Fibroblast of gingiva (primary cell): Measurements from ENCODE around the gene CHN2.

ENCODE experiments used
- DNase-seq: peaks from one replicate; pipeline ENCODE4 v3.0.0-alpha.2; 2011; ENCODE audit warnings: low read depth

CHN2 gene

DNA sequence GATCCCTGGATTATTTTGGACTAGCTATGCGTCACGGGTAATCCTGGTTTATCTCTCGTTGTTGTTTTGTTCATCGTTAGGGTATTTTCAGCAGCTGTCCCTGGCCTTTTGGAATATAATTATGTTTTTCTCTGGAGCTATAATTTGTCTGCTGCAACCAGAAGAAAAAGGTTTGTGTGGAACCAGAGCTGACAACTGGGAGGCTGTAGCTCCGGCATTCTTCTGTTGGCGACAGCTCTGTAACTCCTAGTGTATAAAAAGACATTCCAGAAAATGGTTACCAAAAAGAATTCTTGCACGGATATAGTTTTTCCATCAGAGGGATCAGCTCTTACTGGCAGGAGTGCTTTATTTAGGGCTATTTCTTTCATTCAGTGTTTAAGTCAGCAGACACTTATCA lies 238.1 kb downstream of the CHN2 start:
- no peak for DNase-seq

DNA sequence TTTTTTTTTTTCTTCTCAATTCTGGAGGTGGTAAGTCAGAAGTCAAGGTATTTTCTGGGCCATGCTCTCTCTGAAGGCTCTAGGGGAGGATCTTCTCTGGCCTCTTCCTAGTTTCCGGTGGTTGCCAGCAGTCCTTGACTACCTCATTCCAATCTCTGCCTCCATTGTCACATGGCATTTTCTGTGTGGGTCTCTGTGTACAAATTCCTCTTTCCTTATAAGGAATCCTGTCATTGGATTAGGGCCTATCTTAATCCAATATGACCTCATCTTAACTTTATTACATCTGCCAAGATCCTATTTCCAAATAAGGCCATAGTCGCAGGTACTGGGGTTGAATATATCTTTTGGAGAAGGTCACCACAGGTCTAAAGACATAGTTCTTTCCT lies 239.8 kb downstream of the CHN2 start:
- DNase-seq, result no peak

DNA sequence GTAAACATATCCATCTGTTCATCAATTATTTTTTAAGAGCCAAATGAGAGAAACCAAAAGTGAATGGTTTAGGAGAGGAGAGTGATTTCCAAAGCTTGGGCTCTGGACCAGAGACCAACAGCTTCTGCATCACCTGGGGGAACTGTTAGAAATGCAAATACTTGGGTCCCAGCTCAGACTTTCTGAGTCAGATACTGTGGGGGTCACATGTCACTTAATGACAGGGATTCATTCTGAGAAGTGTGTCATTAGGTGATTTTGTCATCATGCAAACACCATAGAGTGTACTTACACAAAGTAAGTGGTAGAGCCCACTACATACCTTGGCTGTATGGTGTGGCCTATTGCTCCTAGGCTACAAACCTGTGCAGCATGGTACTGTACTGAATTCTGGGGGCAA lies 240.6 kb downstream of the CHN2 start:
- no peak for DNase-seq

DNA sequence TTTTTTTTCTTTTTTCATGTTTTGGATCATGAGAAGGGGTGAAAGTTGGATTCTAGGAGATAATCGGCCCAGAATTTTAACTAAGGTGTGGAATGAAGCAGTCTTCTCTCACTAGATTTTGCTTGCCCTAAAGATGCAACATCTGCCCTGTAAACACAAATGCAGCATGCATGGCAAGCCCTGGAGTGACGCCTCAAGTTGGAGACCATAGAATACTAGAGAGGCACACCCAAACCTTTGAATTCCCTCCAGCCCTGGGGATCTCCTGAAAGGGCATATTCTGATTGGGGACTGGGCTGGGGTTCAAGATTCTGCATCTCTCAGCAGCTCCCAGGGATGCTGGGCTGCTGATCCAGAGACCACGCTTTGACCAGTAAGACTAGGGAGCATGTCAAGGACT lies 241.3 kb downstream of the CHN2 start:
- no peak for DNase-seq

DNA sequence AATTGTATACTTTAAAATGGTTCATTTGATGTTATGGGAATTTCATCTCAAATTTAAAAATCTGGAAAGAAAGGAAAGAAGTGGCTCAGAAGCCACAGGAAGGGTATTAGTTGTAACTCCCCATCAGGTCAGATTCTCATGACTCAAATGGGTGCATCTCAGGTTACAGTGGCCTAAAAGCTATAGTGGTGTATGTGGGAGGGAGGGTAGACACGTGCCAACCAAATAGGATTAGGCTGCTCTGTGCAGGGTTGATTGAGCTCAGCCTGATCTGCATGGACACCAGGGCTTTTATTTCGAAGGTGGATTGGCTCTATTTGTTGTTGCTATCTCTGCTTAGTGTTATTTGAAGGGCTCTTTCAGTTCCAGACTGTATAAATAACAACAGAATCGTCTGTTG lies 247.6 kb downstream of the CHN2 start:
- no peak for DNase-seq

DNA sequence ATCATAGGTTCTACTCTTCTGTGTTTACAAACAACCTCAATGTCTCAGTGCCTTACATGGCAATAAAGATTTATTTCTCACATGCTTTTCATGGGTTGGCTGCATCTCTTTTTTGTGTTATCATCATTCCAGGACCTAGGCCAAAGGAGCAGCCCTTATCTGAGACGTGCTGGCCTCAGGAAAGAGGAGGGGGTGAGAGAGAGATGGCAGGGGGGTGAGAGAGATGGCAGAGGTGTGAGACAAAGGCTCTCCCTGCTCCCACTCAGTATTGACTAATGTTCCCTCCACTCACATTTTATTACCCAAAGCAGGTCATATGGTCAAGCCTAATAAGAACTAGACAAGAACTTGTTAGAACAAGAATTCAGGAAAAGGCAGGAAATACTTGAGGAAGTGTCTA lies 249.0 kb downstream of the CHN2 start:
- DNase-seq, result no peak

DNA sequence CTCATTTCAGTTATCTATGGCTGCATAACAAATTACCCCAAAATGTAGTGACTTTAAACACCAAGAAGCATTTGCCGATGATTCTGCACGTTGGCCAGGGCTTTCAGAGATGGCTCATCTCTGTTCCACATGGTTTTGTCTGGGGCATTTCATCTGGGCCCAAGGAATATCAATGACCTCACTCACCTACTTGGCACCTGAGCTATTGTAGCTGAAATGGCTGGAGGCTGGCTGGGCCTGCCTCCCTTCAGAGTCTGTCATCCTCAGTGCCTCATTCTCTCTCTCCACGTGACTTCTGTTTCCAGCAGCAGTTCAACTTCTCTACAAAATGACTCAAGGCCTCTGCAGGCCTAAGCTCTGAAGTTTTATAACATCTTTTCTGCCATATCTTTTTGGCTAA lies 249.7 kb downstream of the CHN2 start:
- no peak for DNase-seq

DNA sequence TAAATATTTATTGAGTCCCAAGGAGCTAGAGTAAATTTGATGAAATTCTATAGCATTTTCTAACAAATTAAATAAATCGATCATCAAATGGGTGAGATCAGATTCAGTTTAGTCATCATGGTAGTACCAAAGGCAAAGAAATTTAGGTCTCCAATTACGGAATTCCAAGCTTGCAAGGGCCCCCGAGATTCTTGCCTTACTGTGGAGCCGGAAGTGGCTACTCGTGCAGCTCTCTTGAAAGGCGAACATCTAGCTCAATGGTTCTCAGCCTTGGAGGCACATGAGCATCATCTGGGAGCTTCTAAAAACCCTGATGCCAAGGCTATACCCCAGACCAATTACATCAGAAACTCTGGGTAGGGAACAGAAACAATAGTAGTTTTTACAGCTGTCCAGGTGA lies 251.2 kb downstream of the CHN2 start:
- DNase-seq, result no peak

DNA sequence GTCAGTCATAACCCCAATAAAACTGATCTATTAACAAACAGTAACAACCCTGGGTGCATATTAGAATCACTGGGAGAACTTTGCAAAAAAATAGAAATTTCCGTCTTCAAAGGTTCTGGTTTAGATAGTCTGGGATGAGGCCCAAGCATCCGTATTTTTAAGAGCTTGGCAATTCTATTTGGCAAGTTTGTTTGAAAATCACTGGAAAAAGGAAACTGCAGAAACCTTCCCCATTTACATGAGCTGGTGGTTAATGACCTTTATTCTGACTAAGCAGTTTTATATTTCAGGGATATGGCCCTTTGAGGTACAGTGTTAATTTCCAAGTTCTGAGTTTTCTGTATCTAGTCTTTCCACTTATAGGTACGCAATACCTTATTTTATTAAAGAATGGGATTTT lies 253.3 kb downstream of the CHN2 start:
- no peak for DNase-seq

DNA sequence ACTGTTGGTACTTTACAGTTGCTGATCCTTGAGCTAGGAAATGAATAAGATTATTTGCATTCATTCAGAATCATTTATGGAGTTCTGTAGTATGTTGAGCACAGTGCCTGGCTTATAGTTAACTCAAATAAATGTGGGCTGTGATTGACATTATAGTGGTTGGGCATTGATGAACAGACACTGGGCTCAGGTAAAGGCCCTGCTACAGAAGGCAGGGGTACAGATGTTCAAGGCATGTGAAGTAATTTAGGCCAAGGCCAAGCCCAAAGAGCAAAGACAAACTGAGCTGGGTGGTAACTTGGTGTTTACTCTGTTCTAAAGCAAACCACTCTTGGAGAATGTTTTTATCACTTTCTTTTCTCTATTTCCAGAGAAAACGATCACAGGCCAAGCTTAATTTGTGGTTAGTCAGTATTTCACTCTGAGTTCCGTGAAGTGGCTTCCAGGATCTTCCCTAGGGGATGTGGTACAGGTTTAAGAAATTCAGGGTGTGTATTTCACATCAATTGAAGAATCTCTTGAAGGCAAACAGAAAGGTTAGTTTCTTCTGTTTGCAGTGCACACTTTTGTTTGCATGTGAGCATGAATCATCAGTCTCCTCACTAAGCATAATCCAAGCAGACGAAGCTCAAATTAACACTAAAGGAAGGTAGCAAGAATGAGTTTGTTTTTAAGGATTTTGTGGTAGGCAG lies 255.1 kb downstream of the CHN2 start:
- no peak for DNase-seq

DNA sequence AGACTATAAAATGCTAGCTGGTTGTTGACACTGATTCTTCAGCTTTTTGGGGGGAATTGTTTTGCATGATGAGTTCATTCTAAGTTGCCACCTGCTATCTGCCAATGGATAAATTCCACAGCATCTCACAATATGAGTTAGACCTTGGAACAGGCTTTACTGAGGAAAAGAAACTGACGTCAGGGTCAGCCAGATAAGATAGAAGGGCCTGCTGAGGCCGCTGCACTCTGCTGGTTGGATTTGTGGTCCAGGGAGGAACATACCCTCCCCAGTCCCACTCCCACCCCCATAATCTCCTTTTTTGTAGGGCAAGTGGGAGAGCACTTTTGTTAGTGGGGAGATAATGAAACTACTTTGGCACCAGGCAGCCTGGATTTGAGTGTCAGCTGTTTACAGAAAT lies 258.4 kb downstream of the CHN2 start:
- no peak for DNase-seq

DNA sequence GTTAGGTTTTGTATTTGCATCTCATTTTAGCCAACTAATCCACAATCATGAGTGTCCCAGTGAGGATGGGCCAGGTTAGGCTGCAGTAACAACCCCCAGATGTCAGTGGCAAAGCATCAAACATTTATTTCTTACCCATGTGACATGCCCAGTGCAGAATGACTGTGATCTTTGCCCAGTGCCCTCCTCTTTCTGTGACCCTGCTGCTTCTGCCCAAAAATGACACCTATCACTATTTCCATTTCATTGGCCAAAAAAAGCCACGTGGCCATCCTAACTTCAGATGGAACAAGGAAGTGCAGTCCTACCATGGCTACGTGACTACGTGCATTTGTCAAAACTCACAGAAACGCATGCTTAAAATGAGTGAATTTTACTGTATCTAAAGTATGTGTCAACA lies 259.9 kb downstream of the CHN2 start:
- no peak for DNase-seq

DNA sequence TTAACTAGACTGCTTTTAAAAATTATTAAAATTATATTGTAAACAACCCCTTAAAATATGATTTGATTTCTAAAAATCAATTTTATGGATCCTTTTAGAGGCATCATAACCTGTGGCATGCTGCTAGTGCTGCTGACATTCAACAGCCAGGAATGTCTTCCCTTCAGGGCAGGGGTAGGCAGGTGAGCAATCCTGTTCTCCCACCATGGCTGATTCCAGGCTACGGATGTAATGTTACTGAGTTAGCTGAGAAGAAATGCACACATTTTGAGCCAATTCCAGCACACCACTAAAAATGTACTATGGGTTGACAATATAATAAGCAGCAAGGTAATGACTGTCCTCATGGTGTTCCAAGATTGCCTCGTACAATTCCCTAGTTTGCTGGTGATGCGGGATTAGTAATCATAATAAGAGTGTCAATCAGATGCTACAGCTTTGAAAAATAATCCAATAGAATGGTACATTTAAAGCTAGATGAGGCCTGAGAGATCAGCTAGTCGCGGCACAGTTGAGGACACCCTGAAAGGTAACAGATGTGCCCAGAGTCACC lies 260.4 kb downstream of the CHN2 start:
- no peak for DNase-seq

DNA sequence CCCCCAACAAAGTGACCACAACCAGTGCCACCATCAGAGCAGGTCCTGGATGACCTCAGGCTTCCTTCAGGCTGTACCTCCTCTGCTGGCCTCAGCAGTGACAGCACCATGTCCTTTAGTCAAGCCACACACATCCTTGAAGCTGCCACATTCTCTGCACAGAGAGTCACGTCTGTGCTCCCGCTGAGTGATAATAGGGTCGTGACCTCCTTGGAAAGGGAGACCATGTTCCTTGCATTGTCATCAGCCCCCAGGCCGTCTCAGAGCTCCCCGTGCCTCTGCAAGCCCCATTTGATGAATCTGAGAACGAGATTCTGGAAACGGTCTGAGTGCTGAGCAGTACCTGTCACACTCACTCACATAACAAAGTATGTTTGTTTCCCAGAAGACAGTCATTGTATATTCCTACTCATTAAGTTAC lies 262.6 kb downstream of the CHN2 start:
- no peak for DNase-seq

DNA sequence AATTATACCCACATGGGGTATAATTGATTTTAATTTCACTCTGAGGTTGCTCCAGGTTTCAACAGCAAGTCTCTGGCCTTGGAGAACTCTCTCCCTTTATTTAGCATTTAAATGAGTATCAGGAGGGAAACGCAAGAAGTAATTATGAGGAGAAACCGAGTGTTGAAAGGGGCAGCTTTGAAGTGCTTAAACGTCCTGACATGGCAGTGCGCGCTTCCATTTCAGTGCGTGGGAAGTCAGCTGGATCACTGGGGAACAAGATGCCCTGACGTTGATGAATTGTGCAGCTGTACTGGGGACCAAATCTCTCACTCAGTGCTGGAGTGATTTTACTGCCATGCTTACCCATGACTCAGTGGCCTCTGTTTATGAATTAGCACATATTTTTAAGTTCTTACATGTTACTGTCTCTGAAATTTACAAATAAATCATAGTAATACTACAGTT lies 263.0 kb downstream of the CHN2 start:
- DNase-seq, result peak; percentile 30

DNA sequence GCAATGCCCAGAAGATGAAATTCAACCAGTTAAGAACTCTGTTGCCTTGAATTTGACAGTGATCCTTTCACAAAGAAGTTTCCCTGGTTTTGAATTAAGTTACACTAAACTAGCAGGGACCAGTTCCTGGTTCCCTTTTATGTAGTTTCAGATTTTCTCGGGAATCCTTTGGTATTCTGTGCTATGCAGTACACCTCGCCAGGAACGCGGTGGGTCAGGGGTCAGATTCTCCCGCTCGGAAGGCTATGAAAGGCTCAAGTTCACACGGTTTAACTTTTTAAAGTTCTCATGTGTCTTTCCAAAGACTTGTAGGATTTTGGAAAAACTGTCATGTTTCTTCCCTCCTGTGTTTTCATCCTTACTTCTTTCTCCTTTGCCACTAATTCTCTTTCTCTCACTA lies 264.4 kb downstream of the CHN2 start:
- no peak for DNase-seq

DNA sequence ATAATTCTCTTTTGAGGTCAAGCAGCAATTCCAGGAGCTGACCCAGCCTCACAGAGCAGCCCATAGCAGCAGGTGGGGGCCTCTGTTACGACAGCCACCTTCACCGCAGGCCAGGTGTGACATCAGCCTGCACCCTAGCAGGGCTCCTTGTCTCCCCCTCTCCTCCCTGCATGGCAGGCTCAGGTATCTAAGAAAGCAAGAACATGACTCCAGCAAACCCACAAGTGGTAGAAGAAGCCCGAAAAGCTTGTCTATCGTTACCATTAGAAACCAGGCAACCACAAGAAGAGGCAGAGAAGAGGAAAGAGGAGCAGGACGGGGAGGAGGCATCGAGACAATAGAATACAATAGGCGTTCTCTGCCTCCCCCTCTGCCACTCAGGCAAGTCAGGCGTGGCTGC lies 265.0 kb downstream of the CHN2 start:
- DNase-seq, result no peak

DNA sequence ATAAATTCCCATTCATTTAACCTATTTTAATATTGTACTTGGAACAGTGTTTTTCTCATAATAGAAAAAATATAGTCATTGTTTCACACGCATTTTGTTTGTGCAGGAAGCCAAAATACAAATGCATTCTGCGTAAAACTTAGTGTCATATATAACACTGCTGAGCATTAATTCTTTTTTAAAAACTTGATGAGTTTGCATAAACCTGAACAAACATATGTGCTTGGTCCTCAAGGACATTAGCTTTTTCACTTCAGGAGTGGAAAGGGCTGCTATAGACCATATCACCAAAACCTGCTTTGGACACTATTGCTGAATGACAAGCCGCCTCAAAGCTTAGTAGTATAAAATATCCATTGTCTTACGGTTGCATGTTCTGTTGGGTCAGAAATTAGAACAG lies 267.4 kb downstream of the CHN2 start:
- no peak for DNase-seq

DNA sequence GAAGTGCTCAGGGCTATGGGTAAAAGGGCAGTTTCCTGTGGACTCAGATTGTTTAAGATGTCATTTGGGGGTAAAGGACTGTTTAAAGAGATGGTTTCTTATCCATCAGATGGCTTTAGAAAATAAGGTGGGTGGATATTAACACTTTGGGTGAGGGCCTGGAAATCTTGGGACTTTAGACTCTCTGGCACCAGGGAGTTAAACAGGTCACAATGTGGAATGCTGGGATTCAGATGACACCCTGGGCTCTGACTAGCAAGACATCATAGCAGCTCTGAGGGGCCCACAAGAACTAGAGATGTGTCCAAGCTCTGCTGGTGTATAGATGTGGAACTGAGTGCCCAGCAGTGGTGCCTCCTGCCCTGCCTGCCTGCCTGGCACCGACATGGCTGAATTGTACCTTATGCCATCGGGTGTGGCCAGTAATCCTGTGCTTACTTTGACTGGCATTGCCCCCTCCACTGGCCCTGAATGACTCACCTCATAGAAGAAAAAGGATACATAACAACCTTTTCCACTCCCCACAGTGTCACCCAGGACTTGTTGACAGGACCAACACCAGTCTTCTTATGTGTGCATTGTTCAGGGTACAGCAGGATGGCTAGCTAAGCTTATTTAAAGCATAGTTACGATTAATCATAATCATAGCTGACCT lies 269.1 kb downstream of the CHN2 start:
- no peak for DNase-seq

DNA sequence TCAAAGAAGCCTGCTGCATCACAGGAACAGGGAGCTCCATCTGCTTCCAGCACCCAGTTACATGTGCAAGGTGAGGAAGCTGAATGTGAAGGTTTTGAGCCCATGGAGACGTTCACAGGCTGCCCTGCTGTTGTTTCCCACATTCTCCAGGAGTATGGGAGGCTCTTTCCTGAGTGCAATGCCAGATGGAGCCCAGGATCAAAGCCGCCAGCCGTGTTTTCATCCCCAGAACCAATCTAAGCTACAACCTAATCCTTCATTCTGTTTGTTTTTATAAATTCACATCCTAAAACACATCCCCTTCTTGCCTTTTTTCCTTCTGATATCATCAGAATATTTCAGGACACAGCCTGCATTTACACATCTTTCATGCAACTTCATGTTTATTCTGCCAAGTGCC lies 270.2 kb downstream of the CHN2 start:
- DNase-seq, result no peak

DNA sequence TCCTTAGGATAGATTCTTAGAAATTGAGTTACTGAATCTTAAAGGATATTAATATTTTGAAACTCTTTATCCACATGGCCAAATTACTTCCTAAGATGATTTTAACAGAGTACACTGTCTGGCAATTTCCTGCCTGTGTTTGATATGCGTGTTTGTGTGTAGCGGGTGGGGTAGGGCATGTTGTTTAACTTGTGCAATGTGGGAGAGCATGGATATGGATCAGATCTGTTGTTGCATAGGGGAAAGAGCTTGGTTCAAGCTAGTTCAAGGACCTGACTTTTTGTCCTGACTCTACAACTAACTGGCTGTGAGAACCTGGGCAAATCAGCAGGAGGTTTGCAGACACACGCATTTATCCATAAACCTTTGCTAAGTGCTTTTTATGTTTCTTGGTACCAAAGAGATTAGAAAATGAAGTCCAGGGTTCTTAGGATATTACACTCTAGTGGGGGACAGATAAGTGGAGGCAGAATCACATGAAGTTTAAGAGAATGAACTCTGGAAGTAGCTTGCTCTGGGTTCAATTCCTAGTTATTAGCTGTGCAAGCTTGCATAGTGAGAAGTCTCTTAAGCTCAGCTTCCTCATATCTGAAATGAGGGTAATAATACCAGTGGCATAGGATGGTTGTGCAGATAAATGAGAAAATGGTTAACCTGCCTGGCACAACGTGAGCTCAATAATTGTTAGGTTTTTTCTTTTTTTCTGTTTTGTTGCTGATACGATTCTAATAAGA lies 272.8 kb downstream of the CHN2 start:
- no peak for DNase-seq

DNA sequence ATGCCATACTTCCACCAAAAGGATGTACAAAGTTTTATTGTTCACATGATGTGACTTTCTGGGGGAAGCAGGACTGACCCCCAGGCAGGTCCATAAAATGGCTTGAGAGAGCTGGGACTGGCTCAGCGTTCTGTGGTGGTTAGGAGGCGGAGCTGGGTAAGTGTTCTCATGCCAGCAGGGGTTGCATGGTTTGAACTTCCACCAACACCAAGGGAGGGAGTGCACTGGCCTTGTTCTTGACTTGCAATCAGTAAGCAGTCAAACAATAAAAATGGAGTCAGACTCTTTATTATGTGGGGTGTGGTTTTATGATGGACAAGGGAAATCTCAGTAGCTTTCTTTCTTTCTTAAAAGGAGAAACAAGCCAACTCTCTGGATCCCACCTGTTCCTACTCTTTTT lies 273.6 kb downstream of the CHN2 start:
- no peak for DNase-seq

DNA sequence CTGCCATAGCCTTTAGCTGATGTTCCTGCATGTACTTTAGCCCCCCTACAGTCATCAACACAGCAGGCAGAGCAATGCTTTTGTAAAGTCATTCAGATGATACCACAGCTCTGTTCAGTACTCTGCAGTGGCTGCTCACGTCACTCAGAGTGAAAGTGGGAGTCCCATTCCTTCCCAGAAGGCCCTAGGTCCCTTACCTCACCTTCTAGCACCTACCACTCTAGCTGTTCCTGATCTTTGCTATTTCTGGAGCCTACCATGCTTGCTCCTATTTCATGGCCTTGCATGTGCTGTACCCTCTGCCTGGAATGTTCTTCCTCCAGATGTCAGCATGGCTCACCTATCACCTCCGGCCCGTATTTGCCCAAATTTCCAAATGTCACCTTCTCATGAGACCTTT lies 274.7 kb downstream of the CHN2 start:
- DNase-seq, result no peak
